ENCODE results near the gene SPRED3.

DNA sequence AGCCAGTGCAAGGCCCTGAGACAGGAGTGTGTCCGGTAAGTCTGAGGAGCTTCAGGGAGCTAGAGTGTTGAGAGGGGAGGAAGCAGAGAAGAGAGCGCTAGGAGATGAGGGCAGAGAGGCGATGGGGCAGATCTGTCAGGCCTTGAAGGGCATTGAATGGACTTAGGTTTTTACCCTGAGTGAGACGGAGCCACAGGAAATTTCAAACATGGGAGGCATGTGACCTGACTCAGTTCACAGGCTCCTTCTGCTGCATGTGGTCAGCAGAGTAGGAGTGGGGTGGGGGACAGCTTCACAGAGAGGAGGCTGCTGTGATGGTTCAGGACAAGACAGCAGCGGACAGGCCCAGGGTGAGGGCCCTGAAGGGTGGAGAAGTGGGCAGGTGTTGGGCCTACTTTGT lies 11.9 kb downstream of the SPRED3 start:
- no peak for TF ChIP-seq RAD21 (IDR thresholded peaks at IDR 0.05; ENCODE audit: low read depth)
- TF ChIP-seq CREB1 (IDR thresholded peaks at IDR 0.05; ENCODE audit: low read depth), result no peak
- TF ChIP-seq FOXM1 (IDR thresholded peaks at IDR 0.05; ENCODE audit: borderline replicate concordance, low read depth), result no peak
- no peak for TF ChIP-seq TEAD4 (IDR thresholded peaks at IDR 0.05)
- TF ChIP-seq TAF1 (IDR thresholded peaks at IDR 0.05; ENCODE audit: low read depth), result no peak
- no peak for TF ChIP-seq NFIC (IDR thresholded peaks at IDR 0.05)
- TF ChIP-seq, protein P1, sequence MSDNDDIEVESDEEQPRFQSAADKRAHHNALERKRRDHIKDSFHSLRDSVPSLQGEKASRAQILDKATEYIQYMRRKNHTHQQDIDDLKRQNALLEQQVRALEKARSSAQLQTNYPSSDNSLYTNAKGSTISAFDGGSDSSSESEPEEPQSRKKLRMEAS (IDR thresholded peaks at IDR 0.05), result no peak
- no peak for TF ChIP-seq YY1 (IDR thresholded peaks at IDR 0.05; ENCODE audit: low read depth)
- no peak for TF ChIP-seq EGR1 (IDR thresholded peaks at IDR 0.05)
- TF ChIP-seq CEBPB (IDR thresholded peaks at IDR 0.05), result no peak
- no peak for TF ChIP-seq TCF12 (IDR thresholded peaks at IDR 0.05; ENCODE audit: low read depth)
- no peak for TF ChIP-seq EP300 (IDR thresholded peaks at IDR 0.05; ENCODE audit: borderline replicate concordance)
- TF ChIP-seq, protein P2, sequence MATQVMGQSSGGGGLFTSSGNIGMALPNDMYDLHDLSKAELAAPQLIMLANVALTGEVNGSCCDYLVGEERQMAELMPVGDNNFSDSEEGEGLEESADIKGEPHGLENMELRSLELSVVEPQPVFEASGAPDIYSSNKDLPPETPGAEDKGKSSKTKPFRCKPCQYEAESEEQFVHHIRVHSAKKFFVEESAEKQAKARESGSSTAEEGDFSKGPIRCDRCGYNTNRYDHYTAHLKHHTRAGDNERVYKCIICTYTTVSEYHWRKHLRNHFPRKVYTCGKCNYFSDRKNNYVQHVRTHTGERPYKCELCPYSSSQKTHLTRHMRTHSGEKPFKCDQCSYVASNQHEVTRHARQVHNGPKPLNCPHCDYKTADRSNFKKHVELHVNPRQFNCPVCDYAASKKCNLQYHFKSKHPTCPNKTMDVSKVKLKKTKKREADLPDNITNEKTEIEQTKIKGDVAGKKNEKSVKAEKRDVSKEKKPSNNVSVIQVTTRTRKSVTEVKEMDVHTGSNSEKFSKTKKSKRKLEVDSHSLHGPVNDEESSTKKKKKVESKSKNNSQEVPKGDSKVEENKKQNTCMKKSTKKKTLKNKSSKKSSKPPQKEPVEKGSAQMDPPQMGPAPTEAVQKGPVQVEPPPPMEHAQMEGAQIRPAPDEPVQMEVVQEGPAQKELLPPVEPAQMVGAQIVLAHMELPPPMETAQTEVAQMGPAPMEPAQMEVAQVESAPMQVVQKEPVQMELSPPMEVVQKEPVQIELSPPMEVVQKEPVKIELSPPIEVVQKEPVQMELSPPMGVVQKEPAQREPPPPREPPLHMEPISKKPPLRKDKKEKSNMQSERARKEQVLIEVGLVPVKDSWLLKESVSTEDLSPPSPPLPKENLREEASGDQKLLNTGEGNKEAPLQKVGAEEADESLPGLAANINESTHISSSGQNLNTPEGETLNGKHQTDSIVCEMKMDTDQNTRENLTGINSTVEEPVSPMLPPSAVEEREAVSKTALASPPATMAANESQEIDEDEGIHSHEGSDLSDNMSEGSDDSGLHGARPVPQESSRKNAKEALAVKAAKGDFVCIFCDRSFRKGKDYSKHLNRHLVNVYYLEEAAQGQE (IDR thresholded peaks at IDR 0.05; ENCODE audit: low read depth), result no peak
- no peak for TF ChIP-seq ZBTB7A (IDR thresholded peaks at IDR 0.05; ENCODE audit: low read depth)

Data from Ishikawa (cell line).